Colonic mucosa (tissue), 4 donors: ENCODE results near the gene CHTOP. TPM values are rescaled to one million over a fixed set of nuclear protein-coding genes. Genes with fewer than 3 reads are reported as not detected.
A peak's percentile ranks its signal among the peaks of the same experiment; 100 is the strongest.

Source experiments
- DNase-seq: peaks from one replicate; pipeline ENCODE4 v3.0.0-alpha.2; 2020
- H3K27ac ChIP-seq: fragments of 200-600 bp; one replicate; pipeline ENCODE4 v1.8.0; 2021
- H3K27me3 ChIP-seq: fragments of 200-600 bp; one replicate; pipeline ENCODE4 v1.8.0; 2021
- H3K36me3 ChIP-seq: fragments of 200-600 bp; one replicate; pipeline ENCODE4 v1.8.0; 2021
- H3K4me1 ChIP-seq: fragments of 200-600 bp; one replicate; pipeline ENCODE4 v1.8.0; 2021; ENCODE audit warnings: mild to moderate bottlenecking
- H3K4me3 ChIP-seq: fragments of 200-600 bp; one replicate; pipeline ENCODE4 v1.8.0; 2021
- H3K9ac ChIP-seq, 2 donors: one replicate each; pipeline ENCODE4 v1.7.0; 2013; ENCODE audit warnings: control low read depth in 2 of 2, low read depth in 2 of 2, low read length in 2 of 2
- H3K9me3 ChIP-seq: fragments of 200-600 bp; one replicate; pipeline ENCODE4 v1.8.0; 2021
- CTCF ChIP-seq: fragments of 200-600 bp; IDR thresholded peaks from one replicate; pipeline ENCODE4 v1.8.0; 2022; ENCODE audit warnings: antibody characterized with exemption, mild to moderate bottlenecking
- intact Hi-C: fragments of 100-400 bp; cut with DNase I; formaldehyde crosslinking; loops from one replicate; pipeline ENCODE4 v1.14.1; 2022
- total RNA-seq, 2 donors: library from RNA; stranded (reverse); fragmentation: NEBNext Ultra II Directional in 1 of 2; extraction: Animal tissue kit (Norgen Biotek cat#: 25700) in 1 of 2; gene quantifications; one replicate each; pipeline ENCODE4 v1.2.1, GENCODE V29; 2021
- donor health status: healthy.
- donor health status: DM: no; HTN: no; CAD: no.
- donor health status: DM: no; HTN: no; CAD: no.

The CHTOP gene
- total RNA-seq, 2 donors from 2014 or later, result 51.3 to 88.6 TPM

DNA sequence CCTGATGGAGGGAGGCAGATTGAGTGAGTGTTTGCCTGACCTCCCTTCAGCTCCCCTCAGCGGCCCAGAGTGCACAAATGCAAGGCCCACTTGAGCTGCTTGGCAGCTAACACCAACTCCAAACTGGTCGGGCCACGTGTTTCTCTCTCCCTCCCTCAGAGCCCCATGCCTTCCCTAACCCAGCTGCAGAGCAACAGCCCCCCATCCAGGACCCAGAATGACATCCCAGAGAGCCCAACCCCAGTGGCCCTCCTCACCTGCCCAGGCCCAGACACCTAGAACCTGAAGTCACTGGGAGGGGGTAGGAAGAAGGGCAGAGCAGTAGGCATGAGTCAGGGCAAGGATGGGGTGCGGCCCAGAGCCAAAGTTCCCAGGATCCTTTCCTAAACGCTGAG is 17.0 kb upstream of the CHTOP start:
- Histone ChIP-seq H3K4me3 (no peak overlapping the region), H3K4me1 (peaks cover 6% of the 10 kb centered on the region), H3K36me3 (no peaks in the 10 kb centered on the region), H3K9ac (peak overlapping the region in 1 of 2 donors; percentile 64), H3K9me3 (no peaks in the 10 kb centered on the region), H3K27me3 (no peaks in the 10 kb centered on the region), H3K27ac (peak overlapping the region; percentile 67)
- no peak for TF ChIP-seq CTCF
- intact Hi-C loops, result loop anchor here (5.0 kb wide), 1 partner anchor 105 kb away; no protein-coding TSS in a partner anchor
- DNase-seq, result no peak

GRCh38 chr1:153617663-153618062 is 16.2 kb upstream of the CHTOP start:
- Histone ChIP-seq H3K27me3 (no peaks in the 10 kb centered on the region), H3K27ac (peak overlapping the region; percentile 67), H3K4me3 (no peak overlapping the region), H3K36me3 (no peaks in the 10 kb centered on the region), H3K9ac (peak overlapping the region in 1 of 2 donors; percentile 64), H3K9me3 (no peaks in the 10 kb centered on the region), H3K4me1 (peaks cover 6% of the 10 kb centered on the region)
- DNase-seq, result peak; percentile 90
- TF ChIP-seq CTCF, result peak; percentile 42
- intact Hi-C loops, result loop anchor here (5.0 kb wide), 1 partner anchor 105 kb away; no protein-coding TSS in a partner anchor

DNA sequence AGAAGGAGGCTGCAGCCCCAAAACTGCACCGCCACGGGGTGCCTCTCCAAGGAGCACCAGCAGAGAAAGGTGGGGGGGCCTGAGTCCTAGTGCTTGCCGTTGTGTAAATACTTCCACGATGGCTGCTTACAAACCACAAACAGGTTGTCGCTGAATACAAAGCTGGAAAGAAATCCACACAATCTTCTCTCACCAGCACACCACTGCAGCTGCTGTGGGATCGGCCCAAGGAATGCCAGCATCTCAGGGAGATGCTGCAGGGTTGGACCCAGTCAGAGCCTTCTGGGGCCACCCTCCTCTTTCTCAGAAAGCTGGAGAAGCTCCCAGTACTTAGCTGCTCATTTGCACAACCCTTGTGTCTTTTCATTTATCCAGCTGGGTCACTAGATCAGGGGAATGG is 14.7 kb upstream of the CHTOP start:
- Histone ChIP-seq H3K4me3 (no peak overlapping the region), H3K27me3 (no peaks in the 10 kb centered on the region), H3K4me1 (no peaks in the 10 kb centered on the region), H3K27ac (no peak overlapping the region), H3K9ac (no peak overlapping the region), H3K9me3 (no peaks in the 10 kb centered on the region), H3K36me3 (no peaks in the 10 kb centered on the region)
- no peak for TF ChIP-seq CTCF
- intact Hi-C loops, result loop anchor here (5.0 kb wide), 1 partner anchor 107 kb away; no protein-coding TSS in a partner anchor
- no peak for DNase-seq

- Histone ChIP-seq H3K36me3 (no peaks in the 10 kb centered on the region), H3K27ac (no peak overlapping the region), H3K9ac (no peak overlapping the region), H3K9me3 (no peaks in the 10 kb centered on the region), H3K4me3 (no peak overlapping the region), H3K4me1 (peaks cover 4% of the 10 kb centered on the region), H3K27me3 (no peaks in the 10 kb centered on the region)
- DNase-seq, result no peak
- TF ChIP-seq CTCF, result no peak
- intact Hi-C loops, result loop anchor here (5.0 kb wide), 1 partner anchor 51 kb away; no protein-coding TSS in a partner anchor
These were observed 10.8 kb upstream of the CHTOP start for GRCh38 chr1:153623101-153623500.

GRCh38 chr1:153624965-153625611 is 8.8 kb upstream of the CHTOP start:
- DNase-seq, result no peak
- Histone ChIP-seq H3K36me3 (no peaks in the 10 kb centered on the region), H3K9ac (no peak overlapping the region), H3K9me3 (no peaks in the 10 kb centered on the region), H3K27me3 (no peaks in the 10 kb centered on the region), H3K4me1 (peaks cover 4% of the 10 kb centered on the region), H3K4me3 (no peak overlapping the region), H3K27ac (no peak overlapping the region)
- no peak for TF ChIP-seq CTCF
- intact Hi-C loops, result loop anchor here (5.0 kb wide), 1 partner anchor 53 kb away; no protein-coding TSS in a partner anchor
